HG02870 (cell line): ENCODE measurements around the gene ISM2.

Experiments used
- ATAC-seq: cut with Tn5 transposase; IDR thresholded peaks from one replicate; pipeline ENCODE4 v1.9.1; 2021; ENCODE audit warnings: mild to moderate bottlenecking, moderate library complexity; ENCODE audit not compliant: unreplicated experiment

The ISM2 gene

DNA sequence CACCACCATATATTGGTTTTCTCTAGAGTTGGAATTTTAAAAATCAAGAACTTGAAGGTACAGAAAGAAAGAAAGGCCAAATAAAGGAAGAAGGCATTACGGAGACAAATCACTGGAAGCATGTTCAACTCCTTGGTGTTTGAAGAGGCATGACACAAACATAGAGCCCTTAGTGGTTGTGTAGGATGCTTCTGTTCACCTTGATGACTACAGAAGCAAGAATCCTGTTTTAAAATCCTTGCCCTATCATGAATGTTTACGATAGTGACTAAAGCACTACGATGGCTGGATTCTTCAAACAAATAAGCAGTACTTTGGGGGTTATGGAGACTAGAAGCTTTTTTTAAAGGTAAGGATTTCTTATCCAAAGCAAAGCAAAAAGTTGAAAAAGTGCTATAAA is 10.3 kb upstream of the ISM2 start:
- ATAC-seq = no peak

DNA sequence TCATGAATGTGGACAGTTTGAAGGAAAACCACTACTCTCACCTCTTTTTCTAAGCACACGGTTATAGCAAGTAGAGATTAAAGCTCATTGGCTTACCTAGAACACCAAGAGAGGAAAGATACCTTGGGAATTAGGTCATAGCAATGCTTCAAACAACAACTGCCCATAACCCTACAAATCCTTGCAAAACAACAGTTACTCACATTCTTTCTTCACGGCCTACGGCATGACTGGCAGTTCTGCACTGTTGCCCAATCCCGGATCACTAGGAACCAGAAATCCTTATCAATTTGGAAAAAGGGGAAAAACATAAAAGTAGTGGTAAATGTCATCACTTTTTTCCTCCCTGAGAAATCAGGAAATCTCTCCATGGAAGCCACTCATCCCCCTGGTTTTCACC is 9.6 kb upstream of the ISM2 start:
- no peak for ATAC-seq

DNA sequence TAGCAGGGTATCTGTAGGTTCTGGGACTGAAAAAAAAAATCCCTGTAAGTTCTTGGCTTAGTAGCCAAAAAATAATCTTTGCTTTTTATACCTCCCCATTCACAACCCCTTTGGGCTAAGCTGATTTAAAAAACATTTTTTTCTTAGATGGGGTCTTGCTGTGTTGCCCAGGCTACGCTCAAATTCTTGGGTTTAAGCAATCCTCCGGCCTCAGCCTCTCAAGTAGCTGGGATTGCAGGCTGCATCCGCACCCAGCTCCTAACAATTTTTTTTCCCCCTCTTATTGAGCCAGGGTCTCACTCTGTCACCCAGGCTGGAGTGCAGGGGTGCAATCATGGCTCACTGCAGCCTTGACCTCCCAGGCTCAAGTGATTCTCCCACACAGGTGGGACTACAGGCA is 9.1 kb upstream of the ISM2 start:
- ATAC-seq = no peak

- ATAC-seq = no peak
Observed at GRCh38 chr14:77505031-77505430, 6.4 kb upstream of the ISM2 start.

DNA sequence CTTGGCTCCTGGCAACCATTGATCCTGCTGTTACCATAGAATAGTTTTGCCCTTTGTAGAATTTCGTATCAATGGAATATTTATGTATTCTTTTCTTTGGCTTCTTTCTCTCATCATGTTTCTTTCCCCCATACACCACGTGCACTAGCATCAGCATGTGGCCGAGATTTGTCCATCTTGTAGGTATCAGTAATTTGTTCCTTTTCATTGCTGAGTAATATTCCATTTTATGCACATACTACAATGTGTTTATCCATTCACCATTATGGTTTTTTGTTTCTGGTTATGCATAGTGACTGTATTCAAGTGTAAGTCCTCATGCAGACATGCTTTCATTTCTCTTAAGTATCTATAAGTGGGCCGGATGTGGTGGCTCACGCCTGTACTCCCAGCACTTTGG is 4.5 kb upstream of the ISM2 start:
- no peak for ATAC-seq

DNA sequence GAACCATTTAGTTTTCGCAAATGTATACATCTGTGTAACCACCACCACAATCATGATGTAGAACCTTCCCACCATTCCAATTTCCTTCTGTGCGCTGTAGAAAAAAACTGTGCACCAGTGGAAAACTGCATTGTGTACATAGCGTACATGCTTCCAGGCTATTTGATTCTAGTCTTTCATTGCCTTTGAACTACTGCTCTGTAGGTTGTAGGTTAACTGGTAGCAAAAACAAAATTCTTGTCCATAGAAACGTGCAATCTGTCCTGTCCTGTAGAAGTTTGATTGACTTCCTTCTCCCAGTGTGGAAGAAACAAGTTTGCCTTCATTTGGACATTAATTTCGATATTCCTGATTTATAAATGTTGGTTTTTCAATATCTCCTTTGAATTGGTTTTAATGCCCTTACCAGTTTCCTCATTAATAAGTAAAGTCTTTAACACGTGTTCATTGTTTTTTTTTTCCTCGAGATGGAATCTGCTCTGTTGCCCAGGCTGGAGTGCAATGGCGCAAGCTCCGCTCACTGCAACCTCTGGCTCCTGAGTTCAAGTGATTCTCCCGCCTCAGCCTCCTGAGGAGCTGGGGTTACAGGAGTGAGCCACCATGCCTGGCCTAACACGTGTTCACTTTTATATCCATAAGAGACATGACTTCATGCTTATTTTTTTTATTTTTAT is 3.6 kb upstream of the ISM2 start:
- ATAC-seq = no peak

- ATAC-seq = no peak
Observed at GRCh38 chr14:77498984-77499527, 440 bp upstream of the ISM2 start.

GRCh38 chr14:77495334-77495733 is 3.3 kb downstream of the ISM2 start:
- ATAC-seq = no peak

DNA sequence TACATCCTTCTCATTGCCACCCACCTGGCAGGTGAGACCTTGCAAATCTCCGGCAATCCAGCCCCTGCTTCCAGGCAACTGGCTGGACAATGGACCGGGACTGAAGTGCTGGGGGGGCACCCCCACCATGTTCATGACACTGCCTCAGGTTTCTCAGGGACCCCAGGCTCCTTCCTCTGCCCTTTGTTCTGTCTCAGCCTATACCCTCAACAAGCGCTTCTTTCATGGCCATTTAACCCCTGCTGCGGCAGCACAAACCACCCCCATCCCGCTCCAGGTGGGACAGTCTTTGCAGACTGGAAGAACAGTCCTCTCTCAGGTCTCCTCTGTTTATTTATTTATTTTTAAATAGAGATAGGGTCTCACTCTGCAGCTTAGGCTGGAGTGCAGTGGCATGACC is 7.6 kb downstream of the ISM2 start:
- no peak for ATAC-seq

DNA sequence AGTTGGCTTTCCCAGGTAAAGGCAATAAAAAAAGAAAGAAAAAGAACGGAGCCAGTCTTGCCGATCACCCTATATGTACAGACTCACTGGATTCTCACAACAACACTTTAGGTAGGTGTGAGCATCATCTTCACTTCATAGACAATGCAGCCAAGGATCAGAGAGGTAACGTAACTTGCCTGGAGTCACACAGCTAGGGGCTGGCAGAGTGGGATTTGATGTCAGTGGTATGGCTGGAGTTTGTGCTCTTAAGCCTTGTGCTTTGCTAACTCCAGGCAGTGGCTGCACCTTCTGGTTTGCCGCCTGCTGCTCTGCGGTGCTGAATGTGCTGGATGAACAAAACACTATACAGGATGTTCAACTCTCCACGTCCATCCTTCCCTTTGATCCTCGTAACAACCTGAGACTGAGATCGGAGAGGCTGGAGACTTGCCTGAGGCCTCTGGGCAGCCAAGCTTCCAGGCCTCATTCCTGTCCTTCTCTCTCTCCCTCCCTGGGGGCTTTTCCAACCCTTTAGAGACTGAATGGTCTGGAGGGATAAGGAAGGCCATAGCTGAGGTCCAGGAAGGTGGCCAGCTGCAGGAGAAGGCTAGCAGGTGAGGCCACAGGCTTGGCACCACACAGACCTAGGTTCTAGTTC is 8.1 kb downstream of the ISM2 start:
- ATAC-seq = no peak

DNA sequence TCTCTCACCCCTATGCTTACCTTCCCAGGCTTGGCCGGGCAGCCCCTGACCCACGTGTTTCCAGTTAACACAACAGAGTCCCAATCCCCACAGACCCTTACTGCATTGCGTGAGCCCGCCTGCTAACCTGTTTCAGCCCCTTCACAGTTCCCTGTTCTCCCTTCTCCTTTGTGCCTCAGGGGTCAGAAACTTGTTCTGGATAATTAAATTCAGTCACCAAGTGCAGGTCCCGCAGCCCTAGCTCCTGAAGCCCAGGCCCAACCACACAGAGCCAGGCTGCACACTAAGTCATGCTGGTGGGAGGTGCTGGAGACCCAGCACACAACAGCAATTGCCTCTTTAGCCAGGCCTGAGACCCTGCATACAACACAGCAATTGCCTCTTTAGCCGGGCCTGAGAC is 9.6 kb downstream of the ISM2 start:
- ATAC-seq = no peak

DNA sequence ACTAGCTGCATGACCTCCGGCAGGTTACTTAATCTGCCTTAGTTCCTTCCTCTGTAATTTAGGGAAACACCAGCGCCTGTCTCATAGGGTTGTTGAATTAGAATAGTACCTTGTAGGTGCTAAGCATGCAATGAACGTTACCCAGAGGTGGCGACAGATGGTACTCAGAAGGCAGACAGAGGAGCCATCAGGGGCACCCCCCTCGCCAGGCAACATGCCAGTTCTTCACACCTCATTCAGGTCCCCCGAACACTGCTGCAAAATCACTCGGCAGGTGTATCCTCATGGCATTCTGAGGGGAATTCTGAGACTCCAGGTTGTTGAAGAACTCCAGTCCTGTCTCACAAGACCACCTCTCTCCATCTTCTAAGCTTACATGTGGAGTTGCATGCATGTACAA is 10.1 kb downstream of the ISM2 start:
- ATAC-seq = no peak

- no peak for ATAC-seq
Observed at GRCh38 chr14:77485901-77486678, 12.5 kb downstream of the ISM2 start.

DNA sequence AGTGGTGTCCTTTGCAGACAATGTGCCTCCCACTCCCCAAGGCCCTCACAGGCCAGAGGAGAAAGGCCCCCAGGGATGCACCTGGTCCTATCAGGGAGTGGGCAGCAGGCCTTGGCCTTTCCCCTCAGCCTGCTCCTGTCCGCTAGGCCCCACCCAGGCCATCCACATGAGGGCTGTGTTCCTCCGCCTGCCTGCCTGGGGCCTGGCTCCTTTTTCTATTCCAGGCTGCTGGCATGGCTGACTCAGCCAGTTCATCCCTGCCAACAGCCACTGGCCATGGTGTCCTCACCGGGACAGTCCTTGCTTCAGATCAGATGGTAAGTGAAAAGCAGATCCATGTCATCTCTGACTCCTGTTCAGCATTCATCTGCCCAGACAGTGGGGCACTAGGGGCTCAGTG is 13.4 kb downstream of the ISM2 start:
- no peak for ATAC-seq

DNA sequence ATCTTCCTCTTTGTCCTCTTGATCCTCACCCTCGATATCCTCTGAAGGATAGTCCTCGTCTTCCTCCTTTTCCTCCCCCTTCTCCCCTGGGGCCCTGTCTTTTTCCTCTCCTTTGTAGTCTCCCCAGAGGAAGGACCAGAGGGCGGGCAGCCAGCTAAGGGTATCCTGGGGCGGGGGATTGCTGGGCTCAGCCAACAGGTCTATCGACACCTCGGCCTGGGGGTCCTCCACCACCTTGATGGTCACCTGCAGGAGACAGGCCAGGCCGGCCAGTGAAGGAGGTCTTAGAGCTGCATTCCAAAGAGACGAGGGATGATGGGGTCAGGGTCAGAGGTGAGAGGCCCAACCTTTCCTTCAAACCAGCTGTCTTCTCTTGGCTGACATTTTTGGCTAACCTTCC is 16.2 kb downstream of the ISM2 start:
- ATAC-seq = no peak

GRCh38 chr14:77478796-77479195 is 19.8 kb downstream of the ISM2 start:
- peak; percentile 95 for ATAC-seq

DNA sequence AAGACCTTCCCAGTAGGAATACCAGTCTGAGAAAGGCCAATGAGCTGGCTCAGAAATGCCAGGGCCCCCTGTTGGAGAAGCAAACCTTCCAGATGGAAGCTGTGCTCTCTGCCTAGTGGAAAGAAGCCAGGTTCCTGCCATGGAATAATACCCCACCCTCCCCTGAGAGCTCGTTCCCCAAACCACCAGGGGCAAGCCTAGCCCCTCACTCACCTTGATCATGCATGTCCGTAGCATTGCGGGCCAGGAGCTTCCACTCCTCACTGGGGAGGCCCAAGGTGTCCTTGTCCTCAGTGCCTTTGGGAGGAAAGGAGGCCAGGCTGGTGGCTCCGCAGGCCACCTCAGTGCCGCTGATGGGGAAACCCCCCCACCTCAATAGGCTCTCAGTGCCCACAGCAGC is 20.6 kb downstream of the ISM2 start:
- ATAC-seq = no peak

- no peak for ATAC-seq
Observed at GRCh38 chr14:77475432-77476115, 23.0 kb downstream of the ISM2 start.

DNA sequence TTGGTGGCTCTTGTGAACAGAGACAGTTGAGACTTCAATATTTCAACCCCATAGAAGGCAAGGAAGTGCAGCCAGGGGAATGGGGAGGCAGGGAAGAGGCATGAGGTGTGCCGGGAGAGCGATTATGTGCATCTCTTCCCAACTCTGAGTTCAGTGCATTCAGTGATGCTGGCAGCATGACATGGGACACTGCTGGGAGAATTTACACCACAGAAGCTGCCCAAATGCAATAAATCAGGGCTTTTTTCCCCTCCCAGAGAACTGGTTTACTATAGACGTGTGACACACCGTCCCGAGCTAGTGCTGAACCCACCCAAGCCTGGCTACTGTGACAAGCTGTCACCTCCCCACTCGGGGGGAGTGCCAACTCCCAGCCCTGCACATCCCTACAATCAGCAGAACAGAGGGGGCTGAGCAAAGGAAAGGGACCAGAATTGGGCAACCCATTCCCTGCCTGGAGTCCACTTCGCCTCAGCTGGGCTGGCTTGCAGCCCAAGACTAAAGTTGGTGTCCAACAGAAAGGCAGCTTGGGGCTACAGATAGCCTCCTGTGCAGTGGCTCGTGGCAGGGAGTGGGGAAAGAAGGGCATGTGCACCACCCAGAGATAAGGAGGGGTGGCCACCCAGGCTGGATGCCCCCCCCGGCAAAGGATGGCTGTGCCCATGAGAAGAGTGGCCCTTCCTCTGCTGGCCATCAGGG is 24.0 kb downstream of the ISM2 start:
- no peak for ATAC-seq

DNA sequence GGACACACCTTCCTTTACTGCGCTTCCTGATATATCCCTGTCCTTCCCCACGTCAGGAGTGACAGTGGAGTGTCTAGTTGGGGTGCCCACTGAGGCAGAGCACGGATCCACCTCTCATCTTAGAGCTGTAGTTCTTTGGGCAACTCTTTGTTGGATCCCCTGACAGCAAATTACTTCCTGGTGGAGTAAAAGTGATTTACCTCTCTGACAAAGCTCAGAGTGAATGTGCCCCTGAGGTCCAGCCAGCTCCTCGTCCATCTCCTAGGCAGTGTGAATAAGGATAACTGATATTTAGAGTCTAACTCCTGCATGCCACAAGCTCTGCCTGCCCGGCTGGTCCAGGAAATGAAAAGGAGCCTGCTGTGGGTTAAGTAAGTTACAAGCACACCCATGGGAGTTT is 24.7 kb downstream of the ISM2 start:
- ATAC-seq = no peak
